Measurements from ENCODE around the gene DPP6. TPM values are rescaled to one million over a fixed set of nuclear protein-coding genes. Genes with fewer than 3 reads are reported as not detected.

The DPP6 gene
- polyA plus RNA-seq, 2 of the 4 experiments (the other 2 are of a cell fraction), result not detected

DNA sequence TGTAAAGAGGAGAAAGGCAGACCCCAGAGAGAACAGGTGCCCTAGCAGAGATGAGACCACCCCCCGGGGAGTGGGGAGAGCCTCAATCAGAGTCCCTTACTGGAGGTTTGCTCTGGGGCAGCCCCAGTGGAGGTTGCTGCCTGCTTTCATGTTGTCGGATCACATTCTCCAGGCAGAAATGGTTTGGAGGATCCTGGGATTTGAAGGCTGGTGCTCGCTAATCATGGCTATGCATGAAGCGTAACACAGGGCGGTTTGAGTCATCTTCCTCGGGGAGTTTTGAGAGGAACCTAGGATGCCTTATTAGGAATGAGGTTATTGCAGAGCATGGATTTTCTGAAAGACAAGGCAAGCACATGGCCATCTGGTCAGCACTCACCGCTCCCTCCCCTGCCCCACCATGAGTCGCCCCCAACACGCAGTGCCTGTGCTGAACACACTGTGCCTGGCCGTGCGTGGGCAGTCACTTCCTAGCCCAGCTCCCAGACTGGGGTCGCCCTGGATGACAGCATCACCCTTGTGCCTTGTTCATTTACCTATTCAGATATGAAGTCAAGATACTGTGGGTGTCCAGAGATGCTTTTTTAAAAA lies 319.9 kb downstream of the DPP6 start (continued):
- TF ChIP-seq, protein P1, sequence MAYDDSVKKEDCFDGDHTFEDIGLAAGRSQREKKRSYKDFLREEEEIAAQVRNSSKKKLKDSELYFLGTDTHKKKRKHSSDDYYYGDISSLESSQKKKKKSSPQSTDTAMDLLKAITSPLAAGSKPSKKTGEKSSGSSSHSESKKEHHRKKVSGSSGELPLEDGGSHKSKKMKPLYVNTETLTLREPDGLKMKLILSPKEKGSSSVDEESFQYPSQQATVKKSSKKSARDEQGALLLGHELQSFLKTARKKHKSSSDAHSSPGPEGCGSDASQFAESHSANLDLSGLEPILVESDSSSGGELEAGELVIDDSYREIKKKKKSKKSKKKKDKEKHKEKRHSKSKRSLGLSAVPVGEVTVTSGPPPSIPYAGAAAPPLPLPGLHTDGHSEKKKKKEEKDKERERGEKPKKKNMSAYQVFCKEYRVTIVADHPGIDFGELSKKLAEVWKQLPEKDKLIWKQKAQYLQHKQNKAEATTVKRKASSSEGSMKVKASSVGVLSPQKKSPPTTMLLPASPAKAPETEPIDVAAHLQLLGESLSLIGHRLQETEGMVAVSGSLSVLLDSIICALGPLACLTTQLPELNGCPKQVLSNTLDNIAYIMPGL (CRISPR knock-in tag; IDR thresholded peaks at IDR 0.05; ENCODE audit: borderline replicate concordance), result no peak
- TF ChIP-seq NR3C1 (IDR thresholded peaks at IDR 0.05), result no peak
- no peak for TF ChIP-seq POLR2AphosphoS2 (conservative IDR thresholded peaks at IDR 0.05; ENCODE audit: low read length)
- no peak for TF ChIP-seq RAD21 (conservative IDR thresholded peaks at IDR 0.05 in 1 of 2, IDR thresholded peaks at IDR 0.05 in 1 of 2)
- no peak for TF ChIP-seq ZNF302 (CRISPR knock-in tag; IDR thresholded peaks at IDR 0.05)
- no peak for TF ChIP-seq CBX8 (IDR thresholded peaks at IDR 0.05)

DNA sequence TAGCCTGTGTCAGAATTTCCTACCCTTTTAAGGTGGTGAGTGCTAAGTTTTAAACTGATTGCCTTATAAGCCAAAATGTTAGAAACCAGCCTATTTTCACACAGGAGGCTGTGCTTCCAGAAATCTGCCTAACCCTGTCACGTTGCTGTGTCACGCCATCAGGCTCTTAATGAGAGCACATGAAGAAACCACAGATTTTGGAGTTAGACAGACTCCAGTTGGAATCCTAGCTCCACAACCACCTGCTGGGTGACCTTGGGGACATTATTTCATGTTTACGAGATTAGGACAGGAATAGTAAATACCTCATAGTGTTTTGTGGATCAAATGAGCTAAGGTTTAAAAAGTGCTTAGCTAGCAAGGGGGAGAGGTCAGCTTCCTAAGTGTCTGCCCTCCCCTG lies 321.8 kb downstream of the DPP6 start:
- TF ChIP-seq BHLHE40 (IDR thresholded peaks at IDR 0.05; ENCODE audit: low read depth, low read length), result no peak
- no peak for TF ChIP-seq CEBPB (IDR thresholded peaks at IDR 0.05)
- TF ChIP-seq, protein P2, sequence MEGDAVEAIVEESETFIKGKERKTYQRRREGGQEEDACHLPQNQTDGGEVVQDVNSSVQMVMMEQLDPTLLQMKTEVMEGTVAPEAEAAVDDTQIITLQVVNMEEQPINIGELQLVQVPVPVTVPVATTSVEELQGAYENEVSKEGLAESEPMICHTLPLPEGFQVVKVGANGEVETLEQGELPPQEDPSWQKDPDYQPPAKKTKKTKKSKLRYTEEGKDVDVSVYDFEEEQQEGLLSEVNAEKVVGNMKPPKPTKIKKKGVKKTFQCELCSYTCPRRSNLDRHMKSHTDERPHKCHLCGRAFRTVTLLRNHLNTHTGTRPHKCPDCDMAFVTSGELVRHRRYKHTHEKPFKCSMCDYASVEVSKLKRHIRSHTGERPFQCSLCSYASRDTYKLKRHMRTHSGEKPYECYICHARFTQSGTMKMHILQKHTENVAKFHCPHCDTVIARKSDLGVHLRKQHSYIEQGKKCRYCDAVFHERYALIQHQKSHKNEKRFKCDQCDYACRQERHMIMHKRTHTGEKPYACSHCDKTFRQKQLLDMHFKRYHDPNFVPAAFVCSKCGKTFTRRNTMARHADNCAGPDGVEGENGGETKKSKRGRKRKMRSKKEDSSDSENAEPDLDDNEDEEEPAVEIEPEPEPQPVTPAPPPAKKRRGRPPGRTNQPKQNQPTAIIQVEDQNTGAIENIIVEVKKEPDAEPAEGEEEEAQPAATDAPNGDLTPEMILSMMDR (IDR thresholded peaks at IDR 0.05), result no peak
- TF ChIP-seq CHD4 (IDR thresholded peaks at IDR 0.05; ENCODE audit: borderline replicate concordance), result no peak
- TF ChIP-seq TFCP2L1 (CRISPR knock-in tag; IDR thresholded peaks at IDR 0.05), result no peak
- TF ChIP-seq, protein P3, sequence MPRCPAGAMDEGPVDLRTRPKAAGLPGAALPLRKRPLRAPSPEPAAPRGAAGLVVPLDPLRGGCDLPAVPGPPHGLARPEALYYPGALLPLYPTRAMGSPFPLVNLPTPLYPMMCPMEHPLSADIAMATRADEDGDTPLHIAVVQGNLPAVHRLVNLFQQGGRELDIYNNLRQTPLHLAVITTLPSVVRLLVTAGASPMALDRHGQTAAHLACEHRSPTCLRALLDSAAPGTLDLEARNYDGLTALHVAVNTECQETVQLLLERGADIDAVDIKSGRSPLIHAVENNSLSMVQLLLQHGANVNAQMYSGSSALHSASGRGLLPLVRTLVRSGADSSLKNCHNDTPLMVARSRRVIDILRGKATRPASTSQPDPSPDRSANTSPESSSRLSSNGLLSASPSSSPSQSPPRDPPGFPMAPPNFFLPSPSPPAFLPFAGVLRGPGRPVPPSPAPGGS (IDR thresholded peaks at IDR 0.05), result no peak
- CTCF ChIA-PET, result no interaction called here
- DNase-seq (ENCODE audit: low read depth in 1 of 2, low spot score in 1 of 2), result no peak
- Histone ChIP-seq H3K9me3 (no peaks in the 10 kb centered on the region), H3K4me2 (no peak overlapping the region), H3K4me3 (no peak overlapping the region), H3K4me1 (no peaks in the 10 kb centered on the region), H3K27ac (no peak overlapping the region)
- 14% methylated on average over 3 of the region's 3 CpGs for WGBS (ENCODE audit: missing lambda C conversion rate)
- no peak for ATAC-seq
- no peak for FAIRE-seq
- POLR2A ChIA-PET, result no interaction called here

DNA sequence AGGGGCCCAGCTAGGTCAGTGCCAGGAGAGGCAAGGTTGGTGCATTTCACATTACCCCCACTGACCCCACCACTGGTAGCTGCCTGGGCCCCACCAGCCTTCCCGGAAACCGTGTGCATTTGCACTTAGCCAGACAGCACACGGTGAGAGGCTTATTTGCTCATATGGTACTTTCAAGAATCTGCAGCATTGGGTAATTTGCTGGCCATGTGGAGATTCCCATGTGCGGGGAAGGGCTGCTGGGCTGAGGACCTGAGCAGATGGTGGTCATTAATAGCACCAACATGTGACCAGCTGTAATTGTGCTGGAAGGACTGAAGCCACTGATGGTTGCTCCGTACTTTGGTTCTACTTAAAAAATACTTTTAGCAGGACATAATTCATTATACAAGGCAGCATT lies 323.8 kb downstream of the DPP6 start:
- DNase-seq (ENCODE audit: low read depth in 1 of 2, low spot score in 1 of 2) (no peak), ATAC-seq (no peak), FAIRE-seq (no peak)
- TF ChIP-seq, protein P2 (IDR thresholded peaks at IDR 0.05), result no peak
- TF ChIP-seq, protein P4, sequence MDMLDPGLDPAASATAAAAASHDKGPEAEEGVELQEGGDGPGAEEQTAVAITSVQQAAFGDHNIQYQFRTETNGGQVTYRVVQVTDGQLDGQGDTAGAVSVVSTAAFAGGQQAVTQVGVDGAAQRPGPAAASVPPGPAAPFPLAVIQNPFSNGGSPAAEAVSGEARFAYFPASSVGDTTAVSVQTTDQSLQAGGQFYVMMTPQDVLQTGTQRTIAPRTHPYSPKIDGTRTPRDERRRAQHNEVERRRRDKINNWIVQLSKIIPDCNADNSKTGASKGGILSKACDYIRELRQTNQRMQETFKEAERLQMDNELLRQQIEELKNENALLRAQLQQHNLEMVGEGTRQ (IDR thresholded peaks at IDR 0.05), result no peak
- TF ChIP-seq TP53 (CRISPR knock-in tag; IDR thresholded peaks at IDR 0.05), result no peak
- TF ChIP-seq ZNF302 (CRISPR knock-in tag; IDR thresholded peaks at IDR 0.05), result no peak
- TF ChIP-seq, protein P3 (IDR thresholded peaks at IDR 0.05), result no peak
- TF ChIP-seq, protein P5, sequence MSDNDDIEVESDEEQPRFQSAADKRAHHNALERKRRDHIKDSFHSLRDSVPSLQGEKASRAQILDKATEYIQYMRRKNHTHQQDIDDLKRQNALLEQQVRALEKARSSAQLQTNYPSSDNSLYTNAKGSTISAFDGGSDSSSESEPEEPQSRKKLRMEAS (IDR thresholded peaks at IDR 0.05), result no peak
- Histone ChIP-seq H3K27ac (no peak overlapping the region), H3K9me3 (no peaks in the 10 kb centered on the region), H3K4me1 (no peaks in the 10 kb centered on the region), H3K4me3 (no peak overlapping the region), H3K4me2 (no peak overlapping the region)
- ChIA-PET POLR2A (no interaction called here), CTCF (no interaction called here)
- 21% methylated on average over 3 of the region's 5 CpGs for WGBS (ENCODE audit: missing lambda C conversion rate)
